ENCODE data around the gene TRAPPC3L.
"Not testable (repeated sequence)": the region's sequence is repeated elsewhere in the genome, so short reads cannot be mapped to it uniquely, and the experiment has no call there.

The TRAPPC3L gene

GRCh38 chr6:116513224-116513875 lies 32.1 kb downstream of the TRAPPC3L start:
- no peak for DNase-seq

- DNase-seq: no peak
Measured at GRCh38 chr6:116512734-116513133, 32.8 kb downstream of the TRAPPC3L start.

- no peak for DNase-seq
Measured at GRCh38 chr6:116512111-116512559, 33.3 kb downstream of the TRAPPC3L start.

- peak in 2 of 56 donors; percentile 4 to 18 for DNase-seq
Measured at GRCh38 chr6:116511424-116512110, 33.9 kb downstream of the TRAPPC3L start, which contains the start of gene CALHM5. CALHM5 (plus strand) TSS chr6:116511639; CDS start chr6:116511697, 58 bp downstream.

GRCh38 chr6:116508527-116508926 lies 37.0 kb downstream of the TRAPPC3L start:
- DNase-seq: no peak

- no peak for DNase-seq
Measured at GRCh38 chr6:116507324-116507723, 38.2 kb downstream of the TRAPPC3L start.

- no peak for DNase-seq
Measured at GRCh38 chr6:116500969-116501433, 44.5 kb downstream of the TRAPPC3L start.

- no peak for DNase-seq
Measured at GRCh38 chr6:116497113-116497676, 48.3 kb downstream of the TRAPPC3L start.

- DNase-seq: not testable (repeated sequence)
Measured at GRCh38 chr6:116495161-116495560, 50.3 kb downstream of the TRAPPC3L start.

GRCh38 chr6:116492331-116493067 lies 53.0 kb downstream of the TRAPPC3L start:
- DNase-seq: no peak

- DNase-seq: no peak
Measured at GRCh38 chr6:116491610-116492330, 53.7 kb downstream of the TRAPPC3L start.

- no peak for DNase-seq
Measured at GRCh38 chr6:116485559-116486184, 59.8 kb downstream of the TRAPPC3L start.

- DNase-seq: no peak
Measured at GRCh38 chr6:116483616-116484015, 61.9 kb downstream of the TRAPPC3L start.

GRCh38 chr6:116482780-116483179 lies 62.7 kb downstream of the TRAPPC3L start:
- DNase-seq: no peak

- no peak for DNase-seq
Measured at GRCh38 chr6:116476002-116476678, 69.3 kb downstream of the TRAPPC3L start.

- DNase-seq: peak in 1 of 56 donors; percentile 14
Measured at GRCh38 chr6:116475141-116475540, 70.3 kb downstream of the TRAPPC3L start.

GRCh38 chr6:116472706-116473105 lies 72.8 kb downstream of the TRAPPC3L start:
- no peak for DNase-seq

- DNase-seq: no peak
Measured at GRCh38 chr6:116471531-116471930, 74.0 kb downstream of the TRAPPC3L start.

- no peak for DNase-seq
Measured at GRCh38 chr6:116468293-116468692, 77.2 kb downstream of the TRAPPC3L start.

GRCh38 chr6:116467514-116467913 lies 78.0 kb downstream of the TRAPPC3L start:
- DNase-seq: no peak

All from amygdala (tissue), 56 donors.